GM18861 (cell line): Measurements from ENCODE around the gene KCTD11.

Experiments used
- ATAC-seq: cut with Tn5 transposase; IDR thresholded peaks from one replicate; pipeline ENCODE4 v1.9.1; 2021; ENCODE audit not compliant: unreplicated experiment

KCTD11 gene

GRCh38 chr17:7403043-7403726, 51.2 kb downstream of the KCTD11 start:
- ATAC-seq, result no peak

GRCh38 chr17:7403727-7403976, 51.7 kb downstream of the KCTD11 start:
- no peak for ATAC-seq

GRCh38 chr17:7403977-7404736, 52.2 kb downstream of the KCTD11 start, which contains the start of gene TMEM256:
Gene TMEM256 (minus strand): TSS chr17:7404097. CDS start chr17:7404084, 13 bp downstream.
- ATAC-seq, result peak; percentile 83
